Measurements from ENCODE around the gene KCND3.

Gene KCND3

DNA sequence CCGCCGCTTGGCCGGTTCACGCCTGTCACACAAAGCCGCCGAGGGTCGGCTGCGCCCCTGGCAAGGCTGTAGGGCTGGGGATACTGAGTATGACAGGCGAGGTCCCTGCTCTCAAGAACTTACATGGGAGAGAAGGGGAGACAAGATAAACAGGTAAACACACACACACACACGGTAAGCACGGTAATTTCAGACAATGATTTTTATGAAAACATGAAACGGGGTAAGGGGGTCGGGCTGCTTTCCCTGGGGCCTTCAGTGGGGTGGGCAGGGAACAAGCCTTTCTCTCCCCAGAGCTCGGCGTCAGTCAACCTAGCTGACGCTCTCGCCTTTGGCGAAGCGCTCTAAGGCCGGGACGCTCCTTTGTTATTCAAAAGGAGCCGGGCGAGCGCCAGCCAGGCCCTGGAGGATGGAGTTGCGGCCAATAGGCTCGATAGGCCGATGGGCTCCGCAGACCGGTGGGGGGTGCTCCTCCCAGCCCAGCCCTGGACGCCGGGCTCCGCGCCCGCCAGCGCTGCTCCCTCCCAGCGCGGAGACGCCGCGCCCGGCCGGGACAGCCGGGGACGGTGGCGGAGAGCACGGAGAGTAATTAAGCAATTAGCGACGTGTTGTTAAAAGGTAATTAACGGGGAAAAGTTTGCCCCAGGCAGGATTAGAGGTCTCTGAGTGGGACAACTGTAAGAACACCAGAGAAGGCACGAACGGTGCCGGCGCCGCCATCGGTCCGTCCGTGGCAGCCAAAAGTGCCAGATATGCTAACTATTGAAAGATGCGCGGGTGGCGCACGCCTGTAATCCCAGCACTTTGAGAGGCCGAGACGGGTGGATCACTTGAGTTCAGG lies 249.3 kb downstream of the KCND3 start:
- 2% methylated on average over 49 of the region's 63 CpGs for WGBS (ENCODE audit: insufficient coverage)
- peaks cover 4 to 65% (median 40%) of the 10 kb centered on the region in 4 experiments for H3K4me1 ChIP-seq (ENCODE audit: control extremely low read depth in 1 of 4, control insufficient read depth in 4 of 4, insufficient read depth in 4 of 4, low read length in 3 of 4)
- H3K4me3 ChIP-seq (ENCODE audit: control insufficient read depth in 1 of 7, extremely low read depth in 1 of 7, insufficient read depth in 4 of 7, low read depth in 2 of 7, low read length in 6 of 7): peak overlapping the region; percentile 12 to 80 (median 64)
- peak in 2 of 3 donors; percentile 48 to 62 for DNase-seq
- peaks cover 0 to 27% (median 13%) of the 10 kb centered on the region in 5 experiments for H3K27me3 ChIP-seq (replicated peaks in 2 of 5; ENCODE audit: control insufficient read depth in 4 of 5, insufficient read depth in 5 of 5, low read length in 4 of 5)
- ChIA-PET POLR2A (interaction anchor here (1.6 kb wide), 1 partner anchor 15 kb away, joined by 6 read pairs; the partner anchor contains the start of gene DDX20), CTCF (interaction anchor here (0.9 to 6.8 kb wide), 6 partner anchors 10 to 228 kb away, joined by 3 to 62 read pairs (median 12); partner anchors contain the start of gene DDX20)
- H3K27ac ChIP-seq (ENCODE audit: insufficient read depth in 1 of 2, low read depth in 1 of 2, low read length in 2 of 2, poor library complexity in 1 of 2, severe bottlenecking in 2 of 2): peak overlapping the region in 1 of 2 experiments; percentile 30
- H3K36me3 ChIP-seq (ENCODE audit: control insufficient read depth in 4 of 4, insufficient read depth in 4 of 4, low read length in 3 of 4): no peaks in the 10 kb centered on the region
- H3K9me3 ChIP-seq (ENCODE audit: control extremely low read depth in 1 of 5, control insufficient read depth in 4 of 5, insufficient read depth in 2 of 5, low read depth in 1 of 5, low read length in 4 of 5): no peaks in the 10 kb centered on the region

GRCh38 chr1:111739194-111739924 lies 250.1 kb downstream of the KCND3 start, which contains the start of gene INKA2:
Gene INKA2 (minus strand): TSS chr1:111739395. CDS start chr1:111739242, 153 bp downstream.
- Histone ChIP-seq H3K4me3 (ENCODE audit: control insufficient read depth in 1 of 7, extremely low read depth in 1 of 7, insufficient read depth in 4 of 7, low read depth in 2 of 7, low read length in 6 of 7) (peak within 1 kb of the TSS; percentile 42 to 80 (median 64)), H3K9me3 (ENCODE audit: control extremely low read depth in 1 of 5, control insufficient read depth in 4 of 5, insufficient read depth in 2 of 5, low read depth in 1 of 5, low read length in 4 of 5) (no peaks in the 10 kb centered on the region), H3K27me3 (replicated peaks in 2 of 5; ENCODE audit: control insufficient read depth in 4 of 5, insufficient read depth in 5 of 5, low read length in 4 of 5) (peaks cover 0 to 27% (median 13%) of the 10 kb centered on the region in 5 experiments), H3K4me1 (ENCODE audit: control extremely low read depth in 1 of 4, control insufficient read depth in 4 of 4, insufficient read depth in 4 of 4, low read length in 3 of 4) (peaks cover 4 to 65% (median 40%) of the 10 kb centered on the region in 4 experiments), H3K27ac (ENCODE audit: insufficient read depth in 1 of 2, low read depth in 1 of 2, low read length in 2 of 2, poor library complexity in 1 of 2, severe bottlenecking in 2 of 2) (peak within 1 kb of the TSS in 1 of 2 experiments; percentile 30), H3K36me3 (ENCODE audit: control insufficient read depth in 4 of 4, insufficient read depth in 4 of 4, low read length in 3 of 4) (no peaks in the 10 kb centered on the region)
- under 1% methylated on average over 51 of the region's 59 CpGs for WGBS (ENCODE audit: insufficient coverage)
- peak; percentile 63 to 86 (median 80) for DNase-seq
- ChIA-PET POLR2A (interaction anchor here (0.6 to 1.6 kb wide), 3 partner anchors 16 to 231 kb away, joined by 3 to 6 read pairs (median 5); partner anchors contain the start of gene DDX20), CTCF (interaction anchor here (0.9 to 6.8 kb wide), 7 partner anchors 8 to 257 kb away, joined by 3 to 62 read pairs (median 16); partner anchors contain the start of gene DDX20)

DNA sequence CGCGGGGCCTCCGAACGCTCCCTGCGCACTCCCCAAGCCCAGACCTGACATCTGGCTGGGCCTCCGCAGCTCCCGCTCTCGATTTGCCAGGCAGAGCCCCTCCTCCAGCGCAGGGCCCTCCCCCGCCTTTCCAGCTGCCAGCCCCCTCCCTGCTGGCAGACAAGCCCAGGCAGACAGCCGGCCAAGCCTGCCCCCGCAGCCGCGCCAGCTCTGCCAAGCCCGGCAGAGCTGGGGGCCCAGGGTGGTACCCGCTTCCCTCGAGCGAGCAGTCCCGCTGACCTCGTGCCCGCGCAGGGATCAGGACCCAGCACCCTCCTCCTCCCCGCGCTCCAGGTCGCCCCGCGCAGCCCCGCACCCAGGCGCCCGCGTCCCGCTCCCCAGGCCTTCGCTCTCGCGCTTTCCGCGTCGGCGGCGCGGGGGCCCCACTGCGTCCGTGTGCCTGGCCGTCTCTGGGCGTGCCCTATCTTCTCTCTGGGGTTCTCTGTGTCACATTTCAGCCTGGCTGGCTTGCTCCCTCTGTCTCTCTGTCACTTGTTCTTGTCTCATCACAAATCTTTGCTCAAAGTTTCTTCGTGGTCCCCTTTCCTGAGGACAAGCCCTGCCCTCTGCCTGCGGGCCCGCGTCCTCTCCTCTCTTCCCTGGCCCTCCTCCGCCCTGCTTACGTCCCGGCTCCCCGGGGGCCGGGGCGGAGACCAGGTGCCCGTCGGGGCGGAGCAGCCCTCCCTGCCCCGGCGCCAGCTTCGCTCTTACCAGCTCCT lies 250.9 kb downstream of the KCND3 start:
- ChIA-PET POLR2A (interaction anchor here (1.2 to 1.6 kb wide), 2 partner anchors 16 to 18 kb away, joined by 5 to 6 read pairs; partner anchors contain the start of gene DDX20), CTCF (interaction anchor here (1.0 to 6.8 kb wide), 9 partner anchors 8 to 257 kb away, joined by 3 to 62 read pairs (median 16); partner anchors contain the start of gene DDX20)
- DNase-seq: peak; percentile 54 to 82 (median 77)
- Histone ChIP-seq H3K4me1 (ENCODE audit: control extremely low read depth in 1 of 4, control insufficient read depth in 4 of 4, insufficient read depth in 4 of 4, low read length in 3 of 4) (peaks cover 4 to 64% (median 44%) of the 10 kb centered on the region in 4 experiments), H3K9me3 (ENCODE audit: control extremely low read depth in 1 of 5, control insufficient read depth in 4 of 5, insufficient read depth in 2 of 5, low read depth in 1 of 5, low read length in 4 of 5) (no peaks in the 10 kb centered on the region), H3K27ac (ENCODE audit: insufficient read depth in 1 of 2, low read depth in 1 of 2, low read length in 2 of 2, poor library complexity in 1 of 2, severe bottlenecking in 2 of 2) (peak overlapping the region in 1 of 2 experiments; percentile 30), H3K36me3 (ENCODE audit: control insufficient read depth in 4 of 4, insufficient read depth in 4 of 4, low read length in 3 of 4) (no peaks in the 10 kb centered on the region), H3K27me3 (replicated peaks in 2 of 5; ENCODE audit: control insufficient read depth in 4 of 5, insufficient read depth in 5 of 5, low read length in 4 of 5) (peaks cover 0 to 27% (median 12%) of the 10 kb centered on the region in 5 experiments), H3K4me3 (ENCODE audit: control insufficient read depth in 1 of 7, extremely low read depth in 1 of 7, insufficient read depth in 4 of 7, low read depth in 2 of 7, low read length in 6 of 7) (peak overlapping the region; percentile 42 to 80 (median 64))
- under 1% methylated on average over 56 of the region's 61 CpGs for WGBS (ENCODE audit: insufficient coverage)

DNA sequence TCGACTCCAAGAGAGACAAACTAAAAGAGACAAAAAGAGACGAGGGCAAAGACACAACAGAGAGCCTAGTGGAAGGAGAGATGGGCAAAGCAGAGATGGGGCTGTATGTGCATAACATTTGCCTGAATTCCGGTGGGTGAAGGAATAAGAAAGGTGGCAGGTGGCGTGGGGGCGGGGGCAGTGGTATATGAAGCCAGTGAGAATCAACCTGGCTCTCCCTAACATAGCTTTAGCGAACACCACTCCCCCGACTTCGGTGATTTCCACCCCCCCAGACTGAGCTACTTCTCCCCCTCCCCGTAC lies 251.4 kb downstream of the KCND3 start:
- DNase-seq: no peak
- POLR2A ChIA-PET: no interaction called here
- no peaks in the 10 kb centered on the region for H3K36me3 ChIP-seq (ENCODE audit: control insufficient read depth in 4 of 4, insufficient read depth in 4 of 4, low read length in 3 of 4)
- CTCF ChIA-PET: interaction anchor here (1.0 to 6.8 kb wide), 7 partner anchors 9 to 89 kb away, joined by 4 to 62 read pairs (median 26); partner anchors contain the start of gene DDX20
- 42% methylated on average over 6 of the region's 9 CpGs for WGBS (ENCODE audit: insufficient coverage)
- peaks cover 6 to 64% (median 46%) of the 10 kb centered on the region in 4 experiments for H3K4me1 ChIP-seq (ENCODE audit: control extremely low read depth in 1 of 4, control insufficient read depth in 4 of 4, insufficient read depth in 4 of 4, low read length in 3 of 4)
- peaks cover 0 to 27% (median 12%) of the 10 kb centered on the region in 5 experiments for H3K27me3 ChIP-seq (replicated peaks in 2 of 5; ENCODE audit: control insufficient read depth in 4 of 5, insufficient read depth in 5 of 5, low read length in 4 of 5)
- H3K27ac ChIP-seq (ENCODE audit: insufficient read depth in 1 of 2, low read depth in 1 of 2, low read length in 2 of 2, poor library complexity in 1 of 2, severe bottlenecking in 2 of 2): no peak overlapping the region
- peak overlapping the region; percentile 8 to 80 (median 64) for H3K4me3 ChIP-seq (ENCODE audit: control insufficient read depth in 1 of 7, extremely low read depth in 1 of 7, insufficient read depth in 4 of 7, low read depth in 2 of 7, low read length in 6 of 7)
- H3K9me3 ChIP-seq (ENCODE audit: control extremely low read depth in 1 of 5, control insufficient read depth in 4 of 5, insufficient read depth in 2 of 5, low read depth in 1 of 5, low read length in 4 of 5): no peaks in the 10 kb centered on the region

DNA sequence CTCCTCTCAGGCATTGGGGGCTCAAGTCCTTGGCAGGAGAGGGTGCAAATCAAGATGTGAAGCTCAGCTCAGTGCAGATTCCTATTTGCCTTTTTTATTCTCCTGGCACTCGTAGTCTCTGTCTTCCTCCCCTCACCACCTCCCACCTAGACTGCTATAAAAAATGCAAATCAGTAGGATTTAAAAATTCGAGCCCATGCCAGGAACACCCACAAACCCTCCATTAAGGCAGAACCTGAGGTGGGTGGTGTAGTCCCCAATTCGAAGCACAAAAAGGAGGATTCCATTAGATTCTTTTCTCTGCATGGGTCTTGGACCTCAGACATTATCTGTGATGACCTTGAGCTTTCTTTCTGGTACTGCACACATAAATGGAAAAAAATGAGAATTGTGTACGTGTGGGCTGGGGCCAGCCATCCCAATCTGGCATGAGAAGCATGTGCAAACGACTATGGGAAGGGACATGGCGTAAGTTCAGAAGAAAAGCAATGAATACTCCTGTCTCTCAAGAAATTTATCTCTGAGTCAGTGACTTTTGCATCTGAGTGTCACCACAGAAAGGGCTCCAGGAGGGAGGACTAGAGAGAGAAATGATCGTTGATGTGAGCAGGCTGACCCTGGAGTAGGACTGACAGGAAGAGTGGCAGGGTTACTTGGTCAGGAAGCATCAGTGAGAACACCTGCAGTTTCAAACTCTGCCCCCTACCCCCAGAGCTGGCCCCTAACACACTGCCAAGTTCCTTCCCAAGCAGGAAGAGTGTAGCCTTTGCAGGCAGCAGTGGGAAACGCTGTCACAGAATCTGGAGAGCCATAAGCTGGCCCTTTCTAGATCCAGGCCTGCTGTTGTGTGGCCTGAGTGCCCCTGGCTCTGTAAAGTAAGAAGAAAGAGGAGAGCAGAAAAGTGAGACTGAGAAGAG lies 252.0 kb downstream of the KCND3 start:
- no peaks in the 10 kb centered on the region for H3K36me3 ChIP-seq (ENCODE audit: control insufficient read depth in 4 of 4, insufficient read depth in 4 of 4, low read length in 3 of 4)
- no peak overlapping the region for H3K27ac ChIP-seq (ENCODE audit: insufficient read depth in 1 of 2, low read depth in 1 of 2, low read length in 2 of 2, poor library complexity in 1 of 2, severe bottlenecking in 2 of 2)
- DNase-seq: peak in 1 of 3 donors; percentile 22
- WGBS (ENCODE audit: insufficient coverage): 46% methylated on average over 7 of the region's 8 CpGs
- peaks cover 0 to 27% (median 12%) of the 10 kb centered on the region in 5 experiments for H3K27me3 ChIP-seq (replicated peaks in 2 of 5; ENCODE audit: control insufficient read depth in 4 of 5, insufficient read depth in 5 of 5, low read length in 4 of 5)
- peaks cover 6 to 64% (median 48%) of the 10 kb centered on the region in 4 experiments for H3K4me1 ChIP-seq (ENCODE audit: control extremely low read depth in 1 of 4, control insufficient read depth in 4 of 4, insufficient read depth in 4 of 4, low read length in 3 of 4)
- H3K4me3 ChIP-seq (ENCODE audit: control insufficient read depth in 1 of 7, extremely low read depth in 1 of 7, insufficient read depth in 4 of 7, low read depth in 2 of 7, low read length in 6 of 7): peak overlapping the region in 5 of 7 experiments; percentile 51 to 80 (median 70)
- ChIA-PET POLR2A (interaction anchor here (0.6 kb wide), 1 partner anchor 22 kb away, joined by 3 read pairs; no protein-coding TSS in a partner anchor), CTCF (interaction anchor here (1.0 to 6.8 kb wide), 9 partner anchors 9 to 260 kb away, joined by 3 to 62 read pairs (median 12); partner anchors contain the start of gene DDX20)
- H3K9me3 ChIP-seq (ENCODE audit: control extremely low read depth in 1 of 5, control insufficient read depth in 4 of 5, insufficient read depth in 2 of 5, low read depth in 1 of 5, low read length in 4 of 5): no peaks in the 10 kb centered on the region

Measured in common myeloid progenitor, CD34-positive (primary cell).